Measurements from ENCODE around the gene PDCD5.
"Not testable (repeated sequence)": the region's sequence is repeated elsewhere in the genome, so short reads cannot be mapped to it uniquely, and the experiment has no call there.

Gene PDCD5, protein sequence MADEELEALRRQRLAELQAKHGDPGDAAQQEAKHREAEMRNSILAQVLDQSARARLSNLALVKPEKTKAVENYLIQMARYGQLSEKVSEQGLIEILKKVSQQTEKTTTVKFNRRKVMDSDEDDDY

DNA sequence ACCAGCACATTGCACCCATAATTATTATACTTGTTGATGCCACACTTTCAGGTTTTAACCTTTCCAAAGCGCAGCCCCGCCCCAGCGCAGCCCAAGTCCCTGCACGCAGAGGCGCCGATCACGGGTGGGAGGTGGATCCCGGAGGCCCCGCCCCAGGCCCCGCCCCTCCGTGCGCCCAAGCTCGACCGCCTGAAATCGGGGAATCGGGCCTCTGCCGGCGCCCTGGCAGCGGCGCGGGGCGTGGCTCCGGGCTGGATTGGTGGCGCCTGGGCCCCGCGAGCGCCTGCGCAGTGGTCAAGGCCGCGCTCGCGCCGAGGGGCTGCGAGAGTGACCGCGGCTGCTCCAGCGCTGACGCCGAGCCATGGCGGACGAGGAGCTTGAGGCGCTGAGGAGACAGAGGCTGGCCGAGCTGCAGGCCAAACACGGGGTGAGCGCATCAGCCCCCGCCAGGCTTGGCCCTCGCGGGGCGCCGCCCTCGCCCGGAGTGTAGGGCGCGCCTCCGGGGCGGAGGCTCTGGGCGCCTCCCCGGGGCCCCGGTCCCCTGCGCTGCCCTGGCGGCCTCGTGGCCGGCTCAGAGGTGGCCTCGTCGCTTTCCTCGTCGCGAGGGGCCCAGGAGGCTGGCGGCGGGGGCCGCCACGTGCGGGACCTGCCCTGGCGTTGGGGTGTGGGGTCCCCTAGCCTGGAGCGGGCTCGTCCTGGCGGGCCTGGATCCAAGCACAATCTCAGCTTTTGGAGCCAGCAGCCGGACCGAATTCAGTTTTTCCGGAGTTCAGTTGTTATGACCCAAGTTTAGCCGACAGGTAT, at the start of gene PDCD5:
Gene PDCD5, plus strand, starts transcription at position 290 of the 804 bp plus-strand sequence. Its CDS starts 72 bp downstream, at position 362.
- peaks cover 8% of the 10 kb centered on the region for H3K4me1 ChIP-seq (ENCODE audit: control insufficient read depth, insufficient read depth, low read length, unreplicated experiment)
- peak within 1 kb of the TSS; percentile 92 for H3K4me3 ChIP-seq (ENCODE audit: low read depth, low read length)
- H3K79me2 ChIP-seq (ENCODE audit: control insufficient read depth, insufficient read depth, low read length, unreplicated experiment), result peaks cover 42% of the 10 kb centered on the region
- peak within 1 kb of the TSS; percentile 73 for H3K27ac ChIP-seq (ENCODE audit: low read depth, low read length)
- no peaks in the 10 kb centered on the region for H3K27me3 ChIP-seq (ENCODE audit: insufficient read depth, low read length)
- peak within 1 kb of the TSS; percentile 85 for H2AFZ ChIP-seq (ENCODE audit: low read length, unreplicated experiment)
- peaks cover 24% of the 10 kb centered on the region for H3K36me3 ChIP-seq (ENCODE audit: insufficient read depth, low read length)

DNA sequence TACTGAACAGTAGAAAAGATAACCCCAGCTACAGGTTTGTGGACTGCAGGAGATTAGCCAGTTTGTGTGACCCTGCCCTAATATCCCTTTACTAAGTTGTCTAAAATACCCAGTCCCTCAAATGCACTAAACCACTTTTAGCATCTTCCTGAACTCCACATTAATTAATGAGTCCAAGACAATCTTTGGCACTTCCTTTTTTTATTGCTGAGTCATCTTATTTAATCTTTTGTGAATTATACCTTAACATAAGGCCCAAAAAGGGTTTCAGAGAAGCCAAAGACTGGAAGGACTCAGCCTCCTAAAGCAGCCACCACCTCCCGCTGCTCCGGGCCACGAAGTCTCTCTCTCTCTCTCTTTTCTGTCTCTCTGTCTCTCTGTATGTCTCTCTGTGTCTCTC, 48.8 kb upstream of the PDCD5 start:
- Histone ChIP-seq H3K36me3 (ENCODE audit: insufficient read depth, low read length) (no peaks in the 10 kb centered on the region), H3K4me3 (ENCODE audit: low read depth, low read length) (no peak overlapping the region), H3K27me3 (ENCODE audit: insufficient read depth, low read length) (peaks cover 10% of the 10 kb centered on the region; the same call in 1 of the 2 replicates), H3K27ac (ENCODE audit: low read depth, low read length) (no peak overlapping the region), H3K79me2 (ENCODE audit: control insufficient read depth, insufficient read depth, low read length, unreplicated experiment) (no peaks in the 10 kb centered on the region), H3K4me1 (ENCODE audit: control insufficient read depth, insufficient read depth, low read length, unreplicated experiment) (no peaks in the 10 kb centered on the region), H2AFZ (ENCODE audit: low read length, unreplicated experiment) (no peak overlapping the region)

DNA sequence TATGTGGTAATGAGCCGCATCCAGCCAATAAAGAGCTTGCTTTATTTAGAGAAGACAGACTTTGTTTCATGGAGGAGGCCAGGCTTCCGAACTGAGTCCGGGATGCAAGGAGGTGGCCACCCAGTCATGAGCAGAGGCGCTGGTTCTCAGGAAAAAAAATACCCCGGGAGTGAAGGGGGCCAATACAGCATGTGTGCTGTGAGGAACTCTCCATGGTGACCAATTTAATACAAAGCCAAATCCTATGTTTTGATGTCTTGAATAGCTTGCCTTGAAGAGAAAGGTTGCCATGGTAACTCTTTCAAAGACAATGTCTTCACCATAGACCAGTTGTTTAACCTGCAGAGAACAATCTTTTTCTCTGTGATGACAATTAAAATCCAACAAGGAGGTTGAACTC, 43.4 kb upstream of the PDCD5 start:
- Histone ChIP-seq H3K79me2 (ENCODE audit: control insufficient read depth, insufficient read depth, low read length, unreplicated experiment) (no peaks in the 10 kb centered on the region), H2AFZ (ENCODE audit: low read length, unreplicated experiment) (no peak overlapping the region), H3K4me3 (ENCODE audit: low read depth, low read length) (no peak overlapping the region), H3K27ac (ENCODE audit: low read depth, low read length) (no peak overlapping the region), H3K36me3 (ENCODE audit: insufficient read depth, low read length) (no peaks in the 10 kb centered on the region), H3K27me3 (ENCODE audit: insufficient read depth, low read length) (peaks cover 11% of the 10 kb centered on the region; the same call in 1 of the 2 replicates), H3K4me1 (ENCODE audit: control insufficient read depth, insufficient read depth, low read length, unreplicated experiment) (no peaks in the 10 kb centered on the region)

DNA sequence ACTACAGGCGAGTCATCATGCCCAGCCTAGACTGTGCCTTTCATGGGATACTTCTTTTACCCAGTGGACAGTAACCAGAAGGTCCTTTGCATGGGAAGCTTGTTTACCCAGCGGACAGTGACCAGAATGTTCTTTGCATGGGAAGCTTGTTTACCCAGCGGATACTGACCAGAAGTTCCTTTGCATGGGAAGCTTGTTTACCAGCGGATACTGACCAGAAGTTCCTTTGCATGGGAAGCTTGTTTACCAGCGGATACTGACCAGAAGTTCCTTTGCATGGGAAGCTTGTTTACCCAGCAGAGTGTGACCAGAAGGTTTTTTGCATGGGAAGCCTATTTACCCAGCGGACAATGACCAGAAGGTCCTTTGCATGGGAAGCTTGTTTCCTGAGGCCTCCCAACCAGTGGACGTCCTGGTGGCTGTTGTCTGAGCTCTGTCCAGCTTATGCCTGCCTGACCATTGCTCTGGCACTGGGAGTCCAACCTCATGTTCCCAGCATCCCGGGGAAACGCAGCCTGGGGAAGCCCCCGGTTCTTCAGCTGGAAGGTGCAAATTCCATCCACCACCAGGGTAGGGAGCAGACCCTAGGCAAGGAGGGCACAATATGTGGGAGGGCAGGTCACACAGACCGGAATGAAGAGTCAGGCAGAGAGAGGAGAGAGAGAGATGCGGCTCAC, 41.6 kb upstream of the PDCD5 start:
- Histone ChIP-seq H3K27ac (ENCODE audit: low read depth, low read length) (no peak overlapping the region), H3K4me1 (ENCODE audit: control insufficient read depth, insufficient read depth, low read length, unreplicated experiment) (no peaks in the 10 kb centered on the region), H3K27me3 (ENCODE audit: insufficient read depth, low read length) (peaks cover 5% of the 10 kb centered on the region; the same call in 1 of the 2 replicates), H2AFZ (ENCODE audit: low read length, unreplicated experiment) (no peak overlapping the region), H3K36me3 (ENCODE audit: insufficient read depth, low read length) (no peaks in the 10 kb centered on the region), H3K79me2 (ENCODE audit: control insufficient read depth, insufficient read depth, low read length, unreplicated experiment) (no peaks in the 10 kb centered on the region), H3K4me3 (ENCODE audit: low read depth, low read length) (no peak overlapping the region)

DNA sequence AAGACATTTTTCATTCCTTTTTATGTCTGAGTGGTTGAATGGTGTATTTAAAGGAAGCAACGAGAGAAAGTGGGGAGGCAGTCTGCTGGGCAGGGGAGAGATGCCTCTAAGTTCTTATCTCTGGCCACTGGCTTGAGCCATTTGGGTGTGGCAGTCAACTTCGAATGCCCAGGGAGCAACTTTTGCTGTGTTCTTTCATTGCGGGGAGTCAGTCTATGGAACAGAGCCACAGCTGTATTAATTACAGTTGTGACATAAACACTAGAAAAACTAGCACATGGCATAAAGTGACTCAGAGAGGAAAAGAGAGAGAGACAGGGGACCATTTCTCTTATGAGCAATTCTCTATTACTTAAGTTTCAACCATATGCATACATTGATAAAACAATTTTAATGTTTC, 40.4 kb upstream of the PDCD5 start:
- no peak overlapping the region for H3K27ac ChIP-seq (ENCODE audit: low read depth, low read length)
- no peaks in the 10 kb centered on the region for H3K4me1 ChIP-seq (ENCODE audit: control insufficient read depth, insufficient read depth, low read length, unreplicated experiment)
- no peak overlapping the region for H2AFZ ChIP-seq (ENCODE audit: low read length, unreplicated experiment)
- H3K27me3 ChIP-seq (ENCODE audit: insufficient read depth, low read length), result peaks cover 4% of the 10 kb centered on the region; the same call in 1 of the 2 replicates
- no peak overlapping the region for H3K4me3 ChIP-seq (ENCODE audit: low read depth, low read length)
- no peaks in the 10 kb centered on the region for H3K79me2 ChIP-seq (ENCODE audit: control insufficient read depth, insufficient read depth, low read length, unreplicated experiment)
- H3K36me3 ChIP-seq (ENCODE audit: insufficient read depth, low read length), result no peaks in the 10 kb centered on the region

DNA sequence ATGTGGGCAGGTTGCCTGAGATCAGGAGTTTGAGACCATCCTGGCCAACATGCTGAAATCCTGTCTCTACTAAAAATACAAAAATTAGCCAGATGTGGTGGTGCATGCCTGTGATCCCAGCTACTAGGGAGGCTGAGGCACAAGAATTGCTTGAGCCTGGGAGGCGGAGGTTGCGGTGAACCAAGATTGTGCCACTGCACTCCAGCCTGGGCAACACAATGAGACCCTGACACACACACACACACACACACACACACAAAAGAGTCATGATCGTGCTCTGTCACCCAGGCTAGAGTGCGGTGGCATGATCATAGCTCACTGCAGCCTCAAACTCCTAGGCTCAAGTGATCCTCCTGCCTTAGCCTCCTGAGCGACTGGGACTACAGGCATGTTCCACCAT, 39.6 kb upstream of the PDCD5 start:
- H3K36me3 ChIP-seq (ENCODE audit: insufficient read depth, low read length); H3K4me3 ChIP-seq (ENCODE audit: low read depth, low read length); H2AFZ ChIP-seq (ENCODE audit: low read length, unreplicated experiment); H3K27ac ChIP-seq (ENCODE audit: low read depth, low read length); H3K79me2 ChIP-seq (ENCODE audit: control insufficient read depth, insufficient read depth, low read length, unreplicated experiment); H3K4me1 ChIP-seq (ENCODE audit: control insufficient read depth, insufficient read depth, low read length, unreplicated experiment); H3K27me3 ChIP-seq (ENCODE audit: insufficient read depth, low read length): not testable (repeated sequence)

DNA sequence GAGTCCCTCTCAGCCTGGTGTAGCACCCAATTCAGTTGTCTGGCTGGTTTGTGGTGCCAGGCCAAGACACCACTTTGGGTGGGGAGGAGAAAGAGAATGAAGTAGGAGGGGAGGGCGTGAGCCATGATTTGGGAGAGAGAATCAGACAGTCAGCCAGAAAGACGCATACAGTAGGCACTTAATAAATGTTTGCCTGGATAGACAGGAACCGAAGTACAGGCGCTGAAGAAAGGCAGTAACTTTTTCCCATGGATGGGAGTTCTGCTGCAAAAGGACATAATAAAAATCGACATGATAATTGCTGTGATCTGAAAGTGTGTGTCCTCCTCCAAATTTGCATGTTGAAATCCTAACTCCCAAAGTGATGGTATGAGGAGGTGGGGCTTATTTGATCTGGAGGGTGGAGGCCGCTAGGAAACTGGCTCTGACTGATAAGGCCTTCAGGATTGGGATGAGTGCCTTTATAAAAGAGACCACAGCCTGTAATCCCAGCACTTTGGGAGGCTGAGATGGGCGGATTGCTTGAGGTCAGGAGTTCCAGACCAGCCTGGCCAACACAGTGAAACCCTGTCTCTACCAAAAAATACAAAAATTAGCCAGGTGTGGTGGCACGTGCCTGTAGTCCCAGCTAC, 38.4 kb upstream of the PDCD5 start:
- H3K36me3 ChIP-seq (ENCODE audit: insufficient read depth, low read length), result no peaks in the 10 kb centered on the region
- no peak overlapping the region for H2AFZ ChIP-seq (ENCODE audit: low read length, unreplicated experiment)
- no peaks in the 10 kb centered on the region for H3K4me1 ChIP-seq (ENCODE audit: control insufficient read depth, insufficient read depth, low read length, unreplicated experiment)
- H3K4me3 ChIP-seq (ENCODE audit: low read depth, low read length), result no peak overlapping the region
- no peaks in the 10 kb centered on the region for H3K79me2 ChIP-seq (ENCODE audit: control insufficient read depth, insufficient read depth, low read length, unreplicated experiment)
- H3K27ac ChIP-seq (ENCODE audit: low read depth, low read length), result no peak overlapping the region
- H3K27me3 ChIP-seq (ENCODE audit: insufficient read depth, low read length), result peaks cover 2% of the 10 kb centered on the region; the same call in 1 of the 2 replicates

DNA sequence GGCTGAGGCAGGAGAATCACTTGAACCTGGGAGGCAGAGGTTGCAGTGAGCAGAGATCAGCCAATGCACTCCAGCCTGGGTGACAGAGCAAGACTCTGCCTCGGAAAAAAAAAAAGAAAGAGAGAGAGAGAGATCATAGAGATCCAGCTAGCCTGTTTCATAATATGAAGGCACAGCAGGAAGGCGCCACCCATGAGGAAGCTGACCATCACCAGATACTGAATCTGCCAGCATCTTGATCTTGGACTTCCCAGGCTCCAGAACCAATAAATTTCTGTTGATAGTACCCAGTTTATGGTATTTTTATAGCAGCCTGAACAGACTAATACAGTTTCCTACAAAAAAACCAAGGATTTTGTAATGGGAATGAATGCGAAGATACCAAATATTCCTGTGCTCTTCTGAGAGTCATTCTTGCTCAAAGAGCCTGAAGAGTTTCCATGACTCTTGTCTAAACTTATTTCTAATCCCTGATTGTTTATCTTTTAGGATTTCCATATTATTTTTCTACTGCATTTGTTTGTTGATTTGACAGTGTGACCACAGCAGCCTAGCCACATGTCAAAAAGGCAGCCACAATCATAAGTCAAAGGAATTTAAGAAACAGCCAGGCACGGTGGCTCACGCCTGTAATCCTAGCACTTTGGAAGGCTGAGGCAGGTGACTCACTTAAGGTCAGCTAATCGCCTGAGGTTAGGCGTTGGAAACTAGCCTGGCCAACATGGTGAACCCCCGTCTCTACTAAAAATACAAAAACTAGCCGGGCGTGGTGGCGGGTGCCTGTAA, 37.7 kb upstream of the PDCD5 start:
- H3K27ac ChIP-seq (ENCODE audit: low read depth, low read length), result no peak overlapping the region

DNA sequence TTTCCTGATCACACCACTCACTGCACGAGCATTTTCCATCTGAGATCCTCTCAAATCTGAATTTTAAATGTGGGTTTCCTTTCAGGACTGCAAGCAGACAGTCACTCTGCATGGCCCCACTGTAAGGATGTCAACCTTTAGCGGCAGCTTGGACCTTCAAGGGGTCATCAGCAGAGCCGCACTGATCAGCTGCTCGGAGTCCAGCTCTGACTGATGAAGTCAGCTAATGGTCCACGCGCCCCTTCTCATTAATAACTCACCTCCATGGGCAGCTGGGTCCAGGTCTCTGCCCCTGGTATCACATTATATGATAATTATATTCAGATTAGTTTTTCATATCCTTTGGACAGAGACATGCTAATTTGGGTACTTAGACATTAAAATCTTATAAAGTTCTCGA, 36.1 kb upstream of the PDCD5 start:
- Histone ChIP-seq H2AFZ (ENCODE audit: low read length, unreplicated experiment) (no peak overlapping the region), H3K36me3 (ENCODE audit: insufficient read depth, low read length) (no peaks in the 10 kb centered on the region), H3K27ac (ENCODE audit: low read depth, low read length) (no peak overlapping the region), H3K27me3 (ENCODE audit: insufficient read depth, low read length) (no peaks in the 10 kb centered on the region), H3K79me2 (ENCODE audit: control insufficient read depth, insufficient read depth, low read length, unreplicated experiment) (no peaks in the 10 kb centered on the region), H3K4me3 (ENCODE audit: low read depth, low read length) (no peak overlapping the region), H3K4me1 (ENCODE audit: control insufficient read depth, insufficient read depth, low read length, unreplicated experiment) (no peaks in the 10 kb centered on the region)

More for the DNA sequence above, 37.7 kb upstream of the PDCD5 start:
- no peaks in the 10 kb centered on the region for H3K27me3 ChIP-seq (ENCODE audit: insufficient read depth, low read length)
- H3K79me2 ChIP-seq (ENCODE audit: control insufficient read depth, insufficient read depth, low read length, unreplicated experiment), result no peaks in the 10 kb centered on the region
- H3K4me1 ChIP-seq (ENCODE audit: control insufficient read depth, insufficient read depth, low read length, unreplicated experiment), result no peaks in the 10 kb centered on the region
- H3K36me3 ChIP-seq (ENCODE audit: insufficient read depth, low read length), result no peaks in the 10 kb centered on the region
- no peak overlapping the region for H3K4me3 ChIP-seq (ENCODE audit: low read depth, low read length)
- H2AFZ ChIP-seq (ENCODE audit: low read length, unreplicated experiment), result no peak overlapping the region

DNA sequence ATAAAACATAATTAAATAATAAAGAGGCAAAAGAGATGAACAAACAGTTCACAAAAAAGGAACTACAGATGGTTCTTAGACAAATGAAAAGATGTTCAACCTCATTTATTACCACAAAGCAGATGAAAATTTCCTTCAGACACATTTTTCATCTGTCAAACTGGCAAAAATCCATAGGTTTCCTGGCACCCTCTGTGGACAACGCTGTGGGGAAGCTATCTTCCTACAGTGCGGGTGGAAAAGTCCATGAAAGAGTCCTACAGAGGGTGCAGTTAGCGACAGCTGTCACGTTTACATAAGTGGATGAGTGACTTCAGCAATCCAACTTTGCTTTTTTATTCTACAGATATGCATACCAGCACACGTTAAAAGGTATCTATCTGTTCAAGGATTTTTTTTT, 30.3 kb upstream of the PDCD5 start:
- H3K79me2 ChIP-seq (ENCODE audit: control insufficient read depth, insufficient read depth, low read length, unreplicated experiment), result no peaks in the 10 kb centered on the region
- H3K27ac ChIP-seq (ENCODE audit: low read depth, low read length), result no peak overlapping the region
- no peak overlapping the region for H2AFZ ChIP-seq (ENCODE audit: low read length, unreplicated experiment)
- no peak overlapping the region for H3K4me3 ChIP-seq (ENCODE audit: low read depth, low read length)
- H3K27me3 ChIP-seq (ENCODE audit: insufficient read depth, low read length), result no peaks in the 10 kb centered on the region
- no peaks in the 10 kb centered on the region for H3K4me1 ChIP-seq (ENCODE audit: control insufficient read depth, insufficient read depth, low read length, unreplicated experiment)
- no peaks in the 10 kb centered on the region for H3K36me3 ChIP-seq (ENCODE audit: insufficient read depth, low read length)
